Activated naive CD4-positive, alpha-beta T cell treated with Interleukin-2 at 50 U/mL for 16 hours (primary cell): ENCODE results near the gene NDRG3.

Source experiments
- DNase-seq: peaks from one replicate; pipeline ENCODE4 v3.0.0-alpha.2; 2020

Gene NDRG3

GRCh38 chr20:36604952-36605398 lies 140.9 kb downstream of the NDRG3 start:
- DNase-seq: peak; percentile 54
